Small intestine (tissue), 7 donors: ENCODE data around the gene EFHB. TPM values are rescaled to one million over a fixed set of nuclear protein-coding genes. Genes with fewer than 3 reads are reported as not detected.
A peak's percentile ranks its signal among the peaks of the same experiment; 100 is the strongest.

Experiments used
- DNase-seq, 2 donors: peaks; one replicate each; pipeline versions ENCODE4 v3.0.0 to v3.0.0-alpha.2; 2013
- FAIRE-seq: peaks from 2 replicates; lab custom pipeline; 2012; peaks lifted over from hg19 to GRCh38; lab: Jason Lieb, UNC
- H3K27ac ChIP-seq, 3 donors: one replicate each; pipeline ENCODE4 v1.5.1; 2013; ENCODE audit warnings: low read length in 2 of 3, mild to moderate bottlenecking in 2 of 3, control low read depth in 1 of 3, inconsistent platforms in 1 of 3, low read depth in 1 of 3, moderate library complexity in 1 of 3
- H3K27me3 ChIP-seq, 3 donors: one replicate each; pipeline ENCODE4 v1.6.1; 2013; ENCODE audit warnings: low read length in 3 of 3, inconsistent platforms in 1 of 3; ENCODE audit not compliant: control insufficient read depth in 3 of 3, insufficient read depth in 3 of 3
- H3K36me3 ChIP-seq, 3 donors: one replicate each; pipeline ENCODE4 v1.6.1; 2013; ENCODE audit warnings: low read length in 3 of 3, inconsistent platforms in 1 of 3, low read depth in 1 of 3, mild to moderate bottlenecking in 1 of 3, moderate library complexity in 1 of 3; ENCODE audit not compliant: control insufficient read depth in 3 of 3, insufficient read depth in 2 of 3
- H3K4me1 ChIP-seq, 3 donors: one replicate each; pipeline ENCODE4 v1.6.1; 2013; ENCODE audit warnings: low read length in 2 of 3, inconsistent platforms in 1 of 3, low read depth in 1 of 3, mild to moderate bottlenecking in 1 of 3, moderate library complexity in 1 of 3; ENCODE audit not compliant: control insufficient read depth in 3 of 3, insufficient read depth in 2 of 3
- H3K4me3 ChIP-seq, 3 donors: one replicate each; pipeline ENCODE4 v1.5.1; 2013; ENCODE audit warnings: low read length in 3 of 3, control low read depth in 1 of 3, inconsistent platforms in 1 of 3, low read depth in 1 of 3, mild to moderate bottlenecking in 1 of 3, moderate library complexity in 1 of 3
- H3K9me3 ChIP-seq, 2 donors: one replicate each; pipeline ENCODE4 v1.6.1; 2013; ENCODE audit warnings: low read depth in 1 of 2, low read length in 1 of 2; ENCODE audit not compliant: control insufficient read depth in 2 of 2, insufficient read depth in 1 of 2
- WGBS, 3 donors: extraction: QIAGEN DNeasy Blood & Tissue Kit; methylation state at CpG; one replicate each; pipeline ENCODE4 v1.1.7; 2013; 5-methylcytosine and 5-hydroxymethylcytosine counted together
- polyA plus RNA-seq, 4 donors: library from polyadenylated mRNA; stranded (reverse) in 3 of 4; unstranded in 1 of 4; fragments of 200-250 nt in 3 of 4; fragments of 120-200 nt in 1 of 4; gene quantifications; one replicate each; pipeline versions ENCODE4 v1.2.1 to v1.2.3, GENCODE V29; 2013
- donor health status: healthy with polysubstance abuse.
- donor health status: control.
- donor health status: control.
- donor health status: Bipolar disorder and iron deficiency.
- donor health status: healthy.

EFHB gene
- polyA plus RNA-seq, 4 donors, result 0.27 to 0.45 TPM; not detected in 2

DNA sequence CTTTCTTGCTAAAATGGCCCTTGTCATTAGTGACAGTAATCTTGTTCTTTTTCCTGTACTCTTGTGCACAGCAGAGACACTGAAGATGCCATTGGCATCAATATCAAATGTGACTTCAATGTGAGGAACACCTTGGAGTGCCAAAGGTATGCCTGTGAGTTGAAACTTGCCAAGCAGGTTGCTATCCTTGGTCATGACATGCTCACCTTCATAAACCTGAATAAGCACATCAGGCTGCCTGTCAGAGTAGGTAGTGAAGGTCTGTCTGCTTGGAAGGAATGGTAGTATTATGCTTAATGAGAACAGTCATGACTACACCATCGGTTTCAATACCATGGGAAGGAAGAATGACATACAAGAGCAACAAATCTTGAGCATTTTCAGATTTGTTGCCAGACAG, 6.6 kb upstream of the EFHB start:
- DNase-seq (no peak), FAIRE-seq (no peak)
- Histone ChIP-seq H3K27me3 (no peaks in the 10 kb centered on the region), H3K36me3 (no peaks in the 10 kb centered on the region), H3K4me3 (no peak overlapping the region), H3K27ac (no peak overlapping the region), H3K4me1 (peaks cover 0 to 3% (median 0%) of the 10 kb centered on the region in 3 donors), H3K9me3 (no peaks in the 10 kb centered on the region)
- 77 to 92% (median 90%) methylated on average over 1 of the region's 1 CpG for WGBS, 3 donors

- Histone ChIP-seq H3K27ac (no peak overlapping the region), H3K4me3 (no peak overlapping the region), H3K9me3 (no peaks in the 10 kb centered on the region), H3K4me1 (no peaks in the 10 kb centered on the region), H3K36me3 (no peaks in the 10 kb centered on the region), H3K27me3 (no peaks in the 10 kb centered on the region)
- no peak for DNase-seq
- WGBS, 3 donors, result 82 to 94% (median 88%) methylated on average over 1 of the region's 1 CpG
- no peak for FAIRE-seq
Observed at GRCh38 chr3:19938295-19938627, 4.2 kb upstream of the EFHB start.

- no peak overlapping the region for H3K27ac ChIP-seq
- no peak overlapping the region for H3K4me3 ChIP-seq
- no peaks in the 10 kb centered on the region for H3K36me3 ChIP-seq
- 65 to 70% (median 69%) methylated on average over 7 of the region's 7 CpGs for WGBS, 3 donors
- DNase-seq, result no peak
- no peak for FAIRE-seq
- no peaks in the 10 kb centered on the region for H3K4me1 ChIP-seq
- no peaks in the 10 kb centered on the region for H3K27me3 ChIP-seq
- H3K9me3 ChIP-seq, result no peaks in the 10 kb centered on the region
Observed at GRCh38 chr3:19937459-19938294, 3.7 kb upstream of the EFHB start.

- Histone ChIP-seq H3K4me3 (no peak overlapping the region), H3K27ac (no peak overlapping the region), H3K27me3 (no peaks in the 10 kb centered on the region), H3K9me3 (no peaks in the 10 kb centered on the region), H3K4me1 (no peaks in the 10 kb centered on the region), H3K36me3 (no peaks in the 10 kb centered on the region)
- no peak for FAIRE-seq
- no peak for DNase-seq
- WGBS, 3 donors, result 86 to 91% (median 91%) methylated on average over 2 of the region's 2 CpGs
Observed at GRCh38 chr3:19932422-19932821, 1.6 kb downstream of the EFHB start.

GRCh38 chr3:19931767-19932188, 2.2 kb downstream of the EFHB start:
- Histone ChIP-seq H3K36me3 (no peaks in the 10 kb centered on the region), H3K27me3 (no peaks in the 10 kb centered on the region), H3K4me1 (no peaks in the 10 kb centered on the region), H3K27ac (no peak overlapping the region), H3K9me3 (no peaks in the 10 kb centered on the region), H3K4me3 (no peak overlapping the region)
- WGBS, 3 donors, result 54 to 69% (median 59%) methylated on average over 1 of the region's 1 CpG
- no peak for FAIRE-seq
- no peak for DNase-seq

GRCh38 chr3:19931180-19931692, 2.8 kb downstream of the EFHB start:
- Histone ChIP-seq H3K27ac (no peak overlapping the region), H3K9me3 (no peaks in the 10 kb centered on the region), H3K4me1 (no peaks in the 10 kb centered on the region), H3K36me3 (no peaks in the 10 kb centered on the region), H3K4me3 (no peak overlapping the region), H3K27me3 (no peaks in the 10 kb centered on the region)
- DNase-seq (peak in 1 of 2 donors; percentile 8), FAIRE-seq (no peak)
- 46 to 76% (median 60%) methylated on average over 2 of the region's 2 CpGs for WGBS, 3 donors

GRCh38 chr3:19920401-19921080, 13.5 kb downstream of the EFHB start:
- H3K4me3 ChIP-seq, result no peak overlapping the region
- no peak for FAIRE-seq
- H3K9me3 ChIP-seq, result no peaks in the 10 kb centered on the region
- H3K27ac ChIP-seq, result no peak overlapping the region
- WGBS, 3 donors, result 79 to 88% (median 87%) methylated on average over 4 of the region's 4 CpGs
- no peak for DNase-seq
- no peaks in the 10 kb centered on the region for H3K36me3 ChIP-seq
- no peaks in the 10 kb centered on the region for H3K27me3 ChIP-seq
- no peaks in the 10 kb centered on the region for H3K4me1 ChIP-seq

GRCh38 chr3:19917167-19917566, 16.9 kb downstream of the EFHB start:
- no peak for FAIRE-seq
- Histone ChIP-seq H3K9me3 (peaks cover 0 to 3% of the 10 kb centered on the region in 2 donors), H3K4me1 (no peaks in the 10 kb centered on the region), H3K27ac (no peak overlapping the region), H3K36me3 (no peaks in the 10 kb centered on the region), H3K4me3 (no peak overlapping the region), H3K27me3 (no peaks in the 10 kb centered on the region)
- 96 to 100% (median 100%) methylated on average over 1 of the region's 1 CpG for WGBS, 3 donors
- no peak for DNase-seq
